Right lobe of liver (tissue), 6 donors: Measurements from ENCODE around the gene AFMID. TPM values are rescaled to one million over a fixed set of nuclear protein-coding genes. Genes with fewer than 3 reads are reported as not detected.

Source experiments
- ATAC-seq, 4 donors: fragments of 200-7000 bp; cut with Tn5 transposase; one replicate each; pipeline ENCODE4 v1.9.1; 2020; ENCODE audit warnings: mild to moderate bottlenecking in 4 of 4, moderate library complexity in 4 of 4
- DNase-seq, 3 donors: peaks; one replicate each; pipeline ENCODE4 v3.0.0-alpha.2; 2020
- H3K27ac ChIP-seq, 3 donors: fragments of 200-600 bp; one replicate each; pipeline ENCODE4 v1.8.0; 2022
- H3K27me3 ChIP-seq, 2 donors: fragments of 200-600 bp; one replicate each; pipeline ENCODE4 v1.8.0; 2022
- H3K36me3 ChIP-seq, 4 donors: fragments of 200-600 bp; sonication (generic) in 1 of 4; one replicate each; pipeline versions ENCODE4 v1.5.1 to v1.8.0; 2017 to 2022; ENCODE audit warnings: control low read depth in 1 of 4
- H3K4me1 ChIP-seq, 4 donors: fragments of 200-600 bp; sonication (generic) in 1 of 4; one replicate each; pipeline versions ENCODE4 v1.5.1 to v1.8.0; 2017 to 2022; ENCODE audit warnings: control low read depth in 1 of 4
- H3K4me3 ChIP-seq, 3 donors: fragments of 200-600 bp; one replicate each; pipeline ENCODE4 v1.8.0; 2022
- H3K9me3 ChIP-seq, 4 donors: fragments of 200-600 bp; sonication (generic) in 1 of 4; one replicate each; pipeline versions ENCODE4 v1.5.1 to v1.8.0; 2017 to 2022; ENCODE audit warnings: control low read depth in 1 of 4
- POLR2A ChIP-seq: fragments of 450-650 bp; IDR thresholded peaks from one replicate; pipeline ENCODE4 v1.6.1; 2017; ENCODE audit warnings: antibody characterized with exemption, mild to moderate bottlenecking
- WGBS: methylation state at CpG from one replicate; pipeline ENCODE4 v1.1.6; 2018; ENCODE audit warnings: low coverage, low lambda C conversion rate; ENCODE audit not compliant: insufficient coverage; ENCODE audit errors: missing lambda C conversion rate; 5-methylcytosine and 5-hydroxymethylcytosine counted together
- intact Hi-C, 2 donors: fragments of 100-400 bp; cut with DNase I; formaldehyde crosslinking; loops; one replicate each; pipeline versions ENCODE4 v1.11.2 to v1.14.1; 2022
- total RNA-seq, 6 experiments: library from RNA; depleted of rRNA in 2 of 6; stranded (reverse); fragments of >200 nt in 2 of 6; fragmentation: NEBNext Ultra II Directional in 3 of 6; extraction: Animal tissue kit (Norgen Biotek cat#: 25700) in 3 of 6; gene quantifications; one replicate each; pipeline versions ENCODE4 v1.1.0 to v1.2.4, GENCODE V29; 2016 to 2023
- TF ChIP-seq, protein P1 (sequence below), 4 donors: fragments of 200-600 bp in 3 of 4; fragments of 450-650 bp in 1 of 4; IDR thresholded peaks; one replicate each; pipeline versions ENCODE4 v1.5.1 to v1.8.0; 2016 to 2022; ENCODE audit warnings: antibody characterized with exemption in 4 of 4, mild to moderate bottlenecking in 2 of 4
- donor health status: DM: no; HTN: yes; CAD: no.
- donor health status: DM: no; HTN: no; CAD: no.
- donor health status: DM: no; HTN: no; CAD: no.
- donor health status: DM: no; HTN: yes; CAD: no.
- donor health status: DM: no; HTN: yes; CAD: no.

Gene AFMID
- total RNA-seq, 6 experiments from 2014 or later = 96.6 to 156 (median 142) TPM

DNA sequence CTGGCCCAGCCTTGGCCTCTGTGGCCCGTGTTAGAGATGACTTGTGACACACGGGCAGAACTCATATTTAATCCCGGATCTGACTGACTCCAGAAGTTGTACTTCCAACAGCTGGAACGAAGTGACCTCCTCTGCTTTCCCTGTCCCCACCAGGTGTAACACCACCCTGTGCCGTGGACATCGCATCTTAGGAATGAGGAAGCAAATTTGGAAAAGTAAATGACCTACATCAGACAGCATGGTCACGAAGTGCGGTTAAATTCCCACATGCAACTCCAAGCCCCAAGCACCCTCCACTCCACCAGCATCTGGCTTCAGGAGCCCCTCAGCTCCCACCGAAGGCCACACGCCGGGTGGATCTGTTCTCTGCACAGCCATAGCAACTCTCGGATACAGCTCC, 3.2 kb upstream of the AFMID start:
- WGBS = 61% methylated on average over 8 of the region's 12 CpGs
- Histone ChIP-seq H3K4me1 (peaks cover 0 to 32% (median 15%) of the 10 kb centered on the region in 4 donors), H3K27ac (peak overlapping the region in 2 of 3 donors; percentile 30 to 71)

DNA sequence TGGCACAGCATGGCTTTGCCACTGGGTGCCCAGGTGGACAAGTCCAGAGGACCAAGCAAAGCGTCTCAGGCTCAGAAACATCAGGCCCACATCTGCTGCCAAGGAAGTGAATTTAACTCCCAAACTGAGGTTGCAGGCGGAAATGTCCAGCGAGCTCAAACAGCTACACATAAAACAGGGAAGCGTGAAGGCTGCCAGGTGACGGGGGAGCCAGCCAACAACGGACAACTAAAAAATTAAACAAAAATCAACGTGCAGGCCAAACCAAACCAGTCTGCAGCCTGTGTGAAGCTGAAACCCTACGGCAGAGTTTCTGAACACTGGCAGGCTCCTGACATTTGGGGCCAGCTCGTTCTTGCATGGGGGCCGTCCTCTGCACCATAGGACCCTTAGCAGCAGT, 2.8 kb upstream of the AFMID start:
- TF ChIP-seq, protein P1, sequence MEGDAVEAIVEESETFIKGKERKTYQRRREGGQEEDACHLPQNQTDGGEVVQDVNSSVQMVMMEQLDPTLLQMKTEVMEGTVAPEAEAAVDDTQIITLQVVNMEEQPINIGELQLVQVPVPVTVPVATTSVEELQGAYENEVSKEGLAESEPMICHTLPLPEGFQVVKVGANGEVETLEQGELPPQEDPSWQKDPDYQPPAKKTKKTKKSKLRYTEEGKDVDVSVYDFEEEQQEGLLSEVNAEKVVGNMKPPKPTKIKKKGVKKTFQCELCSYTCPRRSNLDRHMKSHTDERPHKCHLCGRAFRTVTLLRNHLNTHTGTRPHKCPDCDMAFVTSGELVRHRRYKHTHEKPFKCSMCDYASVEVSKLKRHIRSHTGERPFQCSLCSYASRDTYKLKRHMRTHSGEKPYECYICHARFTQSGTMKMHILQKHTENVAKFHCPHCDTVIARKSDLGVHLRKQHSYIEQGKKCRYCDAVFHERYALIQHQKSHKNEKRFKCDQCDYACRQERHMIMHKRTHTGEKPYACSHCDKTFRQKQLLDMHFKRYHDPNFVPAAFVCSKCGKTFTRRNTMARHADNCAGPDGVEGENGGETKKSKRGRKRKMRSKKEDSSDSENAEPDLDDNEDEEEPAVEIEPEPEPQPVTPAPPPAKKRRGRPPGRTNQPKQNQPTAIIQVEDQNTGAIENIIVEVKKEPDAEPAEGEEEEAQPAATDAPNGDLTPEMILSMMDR (IDR thresholded peaks at IDR 0.05) = no peak
- TF ChIP-seq POLR2A = no peak
- H3K4me3 ChIP-seq = no peak overlapping the region
- no peaks in the 10 kb centered on the region for H3K27me3 ChIP-seq
- peak in 1 of 3 donors; percentile 80 for DNase-seq
- H3K9me3 ChIP-seq = no peaks in the 10 kb centered on the region
- peak in 2 of 4 donors; percentile 0 to 1 for ATAC-seq
- intact Hi-C loops = no loop called here
- peak overlapping the region; percentile 24 to 71 (median 30) for H3K27ac ChIP-seq
- no peaks in the 10 kb centered on the region for H3K36me3 ChIP-seq
- WGBS = 63% methylated on average over 3 of the region's 10 CpGs
- H3K4me1 ChIP-seq = peaks cover 0 to 35% (median 15%) of the 10 kb centered on the region in 4 donors

More for the DNA sequence above, 3.2 kb upstream of the AFMID start:
- Histone ChIP-seq H3K27me3 (no peaks in the 10 kb centered on the region), H3K4me3 (no peak overlapping the region), H3K9me3 (no peaks in the 10 kb centered on the region), H3K36me3 (no peaks in the 10 kb centered on the region)
- ATAC-seq = no peak
- TF ChIP-seq POLR2A = no peak
- TF ChIP-seq, protein P1 (IDR thresholded peaks at IDR 0.05) = no peak
- intact Hi-C loops = no loop called here
- DNase-seq = peak in 1 of 3 donors; percentile 42

DNA sequence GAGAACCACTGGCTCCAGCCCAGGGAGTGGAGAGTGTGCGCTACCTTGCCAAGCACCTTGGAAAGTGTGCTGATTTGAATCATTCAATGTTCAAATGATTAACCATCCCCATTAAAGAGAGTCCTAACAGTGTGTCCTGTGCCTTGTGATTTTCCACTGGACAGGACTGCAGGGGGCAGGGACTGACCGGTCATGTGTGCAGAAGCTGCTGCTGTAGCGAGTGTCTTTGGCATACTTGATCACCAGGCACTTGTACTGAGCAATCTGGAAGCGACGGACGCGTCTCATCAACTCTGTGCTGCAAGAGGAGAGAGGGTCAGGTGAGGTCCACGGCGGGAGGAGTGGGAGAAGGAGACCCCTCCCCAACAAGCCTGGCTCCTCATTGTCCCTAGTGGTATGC, 2.3 kb upstream of the AFMID start:
- peak overlapping the region in 2 of 3 donors; percentile 19 to 47 for H3K4me3 ChIP-seq
- intact Hi-C loops = no loop called here
- 28% methylated on average over 9 of the region's 9 CpGs for WGBS
- peak; percentile 62 to 91 (median 85) for DNase-seq
- no peaks in the 10 kb centered on the region for H3K27me3 ChIP-seq
- H3K36me3 ChIP-seq = no peaks in the 10 kb centered on the region
- peak overlapping the region; percentile 24 to 71 (median 45) for H3K27ac ChIP-seq
- no peaks in the 10 kb centered on the region for H3K9me3 ChIP-seq
- TF ChIP-seq POLR2A = peak; percentile 57
- TF ChIP-seq, protein P1 (IDR thresholded peaks at IDR 0.05) = no peak
- H3K4me1 ChIP-seq = peaks cover 0 to 40% (median 17%) of the 10 kb centered on the region in 4 donors
- ATAC-seq = peak; percentile 42 to 69 (median 61)

DNA sequence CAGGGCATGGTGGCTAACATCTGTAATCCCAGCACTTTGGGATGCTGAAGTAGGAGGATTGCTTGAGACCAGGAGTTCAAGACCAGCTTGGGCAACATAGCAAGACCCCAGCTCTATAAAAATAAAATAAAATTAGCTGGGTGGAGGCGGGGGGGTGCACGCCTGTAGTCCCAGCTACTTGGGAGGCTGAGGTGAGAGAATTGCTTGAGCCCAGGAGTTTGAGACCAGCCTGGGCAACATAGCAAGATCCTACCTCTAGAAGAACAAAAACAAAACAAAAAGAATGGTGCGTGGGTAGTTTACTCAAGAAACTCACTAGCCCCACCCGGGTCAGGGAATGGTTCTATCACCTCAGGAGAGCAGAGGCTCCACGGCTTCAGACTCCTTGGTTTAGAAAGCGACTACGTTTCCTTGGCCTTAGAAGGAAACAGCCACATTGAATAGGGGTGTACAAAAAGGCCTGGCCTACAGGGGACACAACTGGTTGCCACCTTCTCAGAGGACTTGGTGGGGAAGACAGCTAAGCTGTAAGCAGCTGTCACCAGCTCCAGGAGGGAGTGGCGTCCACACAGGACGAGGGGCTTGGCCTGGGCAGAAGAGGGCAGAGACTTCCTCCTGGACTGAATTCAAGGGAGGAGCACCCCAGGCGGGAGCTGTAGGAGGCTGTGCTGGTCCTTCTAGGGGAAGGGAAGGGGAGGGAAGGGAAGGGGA, 1.0 kb upstream of the AFMID start:
- Histone ChIP-seq H3K4me1 (peaks cover 0 to 50% (median 22%) of the 10 kb centered on the region in 4 donors), H3K4me3 (peak overlapping the region in 1 of 3 donors; percentile 47), H3K27me3 (no peaks in the 10 kb centered on the region), H3K36me3 (peaks cover 0 to 5% (median 2%) of the 10 kb centered on the region in 4 donors), H3K27ac (peak overlapping the region in 1 of 3 donors; percentile 71), H3K9me3 (no peaks in the 10 kb centered on the region)
- ATAC-seq (peak in 1 of 4 donors; percentile 2), DNase-seq (no peak)
- intact Hi-C loops = no loop called here
- 44% methylated on average over 10 of the region's 10 CpGs for WGBS
- no peak for TF ChIP-seq POLR2A
- TF ChIP-seq, protein P1 (IDR thresholded peaks at IDR 0.05) = no peak
